ENCODE data around the gene NCOA4. TPM values are rescaled to one million over a fixed set of nuclear protein-coding genes. Genes with fewer than 3 reads are reported as not detected.

NCOA4 gene
- total RNA-seq, 1 experiment from 2014 or later, result 69.4 TPM

DNA sequence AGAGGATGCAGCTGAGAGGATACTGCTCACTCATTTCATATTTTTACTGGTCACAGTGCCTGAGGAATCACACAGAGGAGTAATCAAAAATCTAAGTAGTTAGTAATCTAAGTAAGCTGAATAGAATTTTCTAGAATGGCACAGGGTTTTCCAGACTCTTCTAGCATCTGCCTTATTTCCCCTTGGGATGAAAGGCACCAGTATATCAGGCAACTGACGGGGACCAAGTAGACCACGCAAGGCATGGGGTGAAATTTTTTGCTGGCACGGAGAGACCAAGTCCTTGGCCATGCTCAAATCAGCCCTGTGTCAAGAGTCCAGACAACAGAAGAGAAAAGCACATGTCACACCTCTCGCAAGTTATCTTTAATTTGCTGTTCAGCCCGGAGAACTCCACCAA, 14.2 kb downstream of the NCOA4 start:
- DNase-seq (ENCODE audit: low spot score) (no peak), ATAC-seq (no peak)
- Mint-ChIP-seq H3K4me1 (peaks cover 20% of the 10 kb centered on the region), H3K4me3 (no peak overlapping the region), H3K36me3 (peaks cover 29% of the 10 kb centered on the region), H3K27me3 (ENCODE audit: low read depth) (no peaks in the 10 kb centered on the region), H3K27ac (no peak overlapping the region), H3K9me3 (no peaks in the 10 kb centered on the region)
- ChIA-PET POLR2A (no interaction called here), CTCF (no interaction called here)
- TF ChIP-seq EMX1 (CRISPR knock-in tag; IDR thresholded peaks at IDR 0.05) (no peak), SMAD3 (CRISPR knock-in tag; IDR thresholded peaks at IDR 0.05; ENCODE audit: borderline replicate concordance) (no peak), MXD4 (CRISPR knock-in tag; IDR thresholded peaks at IDR 0.05; ENCODE audit: borderline replicate concordance) (no peak)

DNA sequence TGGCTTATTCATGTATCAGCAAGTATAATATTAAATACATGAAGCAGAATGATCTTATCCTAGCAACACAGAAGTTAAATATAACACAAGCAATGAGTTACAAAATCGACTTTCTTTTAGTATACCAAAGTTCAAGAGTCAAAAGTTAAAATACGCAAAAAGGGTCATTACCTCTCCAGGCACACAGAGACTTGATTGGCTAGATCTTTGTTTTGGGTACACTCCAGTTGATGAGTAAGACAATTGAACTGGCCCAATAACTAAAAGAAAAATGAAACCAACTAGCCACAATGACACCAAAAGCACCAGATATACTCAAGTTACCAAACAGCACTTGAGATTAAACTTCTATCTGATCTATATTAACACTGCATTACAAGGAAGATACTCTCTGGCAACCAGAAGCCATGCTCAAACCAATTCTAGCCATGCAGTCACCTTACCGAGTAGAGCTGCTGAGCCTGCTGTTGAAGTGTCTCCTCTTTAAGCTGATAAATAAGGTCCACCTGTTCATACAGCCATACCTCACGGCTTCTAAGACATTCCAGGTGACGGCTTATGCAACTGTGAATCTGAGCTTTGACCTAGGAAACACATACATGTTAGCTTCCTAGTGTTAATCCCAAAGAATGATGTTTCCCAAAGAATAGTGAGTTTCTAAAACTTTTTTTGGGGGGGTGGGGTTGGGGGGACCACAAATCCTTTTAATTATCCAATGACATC, 15.6 kb downstream of the NCOA4 start:
- no peaks in the 10 kb centered on the region for H3K27me3 Mint-ChIP-seq (ENCODE audit: low read depth)
- H3K4me1 Mint-ChIP-seq, result peaks cover 7% of the 10 kb centered on the region
- no peak overlapping the region for H3K27ac Mint-ChIP-seq
- ChIA-PET CTCF (no interaction called here), POLR2A (no interaction called here)
- peaks cover 38% of the 10 kb centered on the region for H3K36me3 Mint-ChIP-seq
- no peak for DNase-seq (ENCODE audit: low spot score)
- no peak overlapping the region for H3K4me3 Mint-ChIP-seq
- no peak for TF ChIP-seq ZNF423 (CRISPR knock-in tag; IDR thresholded peaks at IDR 0.05)
- TF ChIP-seq AFF4 (CRISPR knock-in tag; IDR thresholded peaks at IDR 0.05; ENCODE audit: borderline replicate concordance), result no peak
- TF ChIP-seq ZNF138 (CRISPR knock-in tag; conservative IDR thresholded peaks at IDR 0.05), result no peak
- TF ChIP-seq, protein P1, sequence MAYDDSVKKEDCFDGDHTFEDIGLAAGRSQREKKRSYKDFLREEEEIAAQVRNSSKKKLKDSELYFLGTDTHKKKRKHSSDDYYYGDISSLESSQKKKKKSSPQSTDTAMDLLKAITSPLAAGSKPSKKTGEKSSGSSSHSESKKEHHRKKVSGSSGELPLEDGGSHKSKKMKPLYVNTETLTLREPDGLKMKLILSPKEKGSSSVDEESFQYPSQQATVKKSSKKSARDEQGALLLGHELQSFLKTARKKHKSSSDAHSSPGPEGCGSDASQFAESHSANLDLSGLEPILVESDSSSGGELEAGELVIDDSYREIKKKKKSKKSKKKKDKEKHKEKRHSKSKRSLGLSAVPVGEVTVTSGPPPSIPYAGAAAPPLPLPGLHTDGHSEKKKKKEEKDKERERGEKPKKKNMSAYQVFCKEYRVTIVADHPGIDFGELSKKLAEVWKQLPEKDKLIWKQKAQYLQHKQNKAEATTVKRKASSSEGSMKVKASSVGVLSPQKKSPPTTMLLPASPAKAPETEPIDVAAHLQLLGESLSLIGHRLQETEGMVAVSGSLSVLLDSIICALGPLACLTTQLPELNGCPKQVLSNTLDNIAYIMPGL (CRISPR knock-in tag; IDR thresholded peaks at IDR 0.05), result no peak
- TF ChIP-seq PRRX2 (CRISPR knock-in tag; IDR thresholded peaks at IDR 0.05), result no peak
- TF ChIP-seq MYBL2 (CRISPR knock-in tag; IDR thresholded peaks at IDR 0.05), result no peak
- TF ChIP-seq, protein P2, sequence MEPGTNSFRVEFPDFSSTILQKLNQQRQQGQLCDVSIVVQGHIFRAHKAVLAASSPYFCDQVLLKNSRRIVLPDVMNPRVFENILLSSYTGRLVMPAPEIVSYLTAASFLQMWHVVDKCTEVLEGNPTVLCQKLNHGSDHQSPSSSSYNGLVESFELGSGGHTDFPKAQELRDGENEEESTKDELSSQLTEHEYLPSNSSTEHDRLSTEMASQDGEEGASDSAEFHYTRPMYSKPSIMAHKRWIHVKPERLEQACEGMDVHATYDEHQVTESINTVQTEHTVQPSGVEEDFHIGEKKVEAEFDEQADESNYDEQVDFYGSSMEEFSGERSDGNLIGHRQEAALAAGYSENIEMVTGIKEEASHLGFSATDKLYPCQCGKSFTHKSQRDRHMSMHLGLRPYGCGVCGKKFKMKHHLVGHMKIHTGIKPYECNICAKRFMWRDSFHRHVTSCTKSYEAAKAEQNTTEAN (CRISPR knock-in tag; IDR thresholded peaks at IDR 0.05), result no peak
- ATAC-seq, result no peak
- H3K9me3 Mint-ChIP-seq, result no peaks in the 10 kb centered on the region

- H3K4me3 Mint-ChIP-seq, result no peak overlapping the region
- POLR2A ChIA-PET, result no interaction called here
Observed at GRCh38 chr10:46014206-46014605, 16.2 kb downstream of the NCOA4 start.

More at GRCh38 chr10:46014206-46014605, 16.2 kb downstream of the NCOA4 start:
- no peak for ATAC-seq
- Mint-ChIP-seq H3K9me3 (no peaks in the 10 kb centered on the region), H3K27ac (no peak overlapping the region), H3K4me1 (peaks cover under 1% of the 10 kb centered on the region; the same call in 1 of the 2 replicates), H3K27me3 (ENCODE audit: low read depth) (no peaks in the 10 kb centered on the region), H3K36me3 (peaks cover 38% of the 10 kb centered on the region)
- DNase-seq (ENCODE audit: low spot score), result no peak
- CTCF ChIA-PET, result no interaction called here
- TF ChIP-seq ZNF512 (CRISPR knock-in tag; IDR thresholded peaks at IDR 0.05; ENCODE audit: borderline replicate concordance) (no peak), IRF2 (CRISPR knock-in tag; IDR thresholded peaks at IDR 0.05; ENCODE audit: borderline replicate concordance, low read depth) (no peak), KAT7 (CRISPR knock-in tag; IDR thresholded peaks at IDR 0.05; ENCODE audit: borderline replicate concordance) (no peak), MXD4 (CRISPR knock-in tag; IDR thresholded peaks at IDR 0.05; ENCODE audit: borderline replicate concordance) (no peak)

Data from WTC11 (cell line).